ENCODE data around the gene DNAJC13.

Gene DNAJC13

GRCh38 chr3:132537297-132537696, 120.0 kb downstream of the DNAJC13 start:
- H4K20me1 ChIP-seq (ENCODE audit: insufficient read depth, low read length) = no peaks in the 10 kb centered on the region
- no peaks in the 10 kb centered on the region for H3K79me2 ChIP-seq (ENCODE audit: insufficient read depth, low read length)
- H3K27ac ChIP-seq (ENCODE audit: low read depth, low read length, poor library complexity, severe bottlenecking) = no peak overlapping the region
- H3K27me3 ChIP-seq (ENCODE audit: insufficient read depth, low read length) = no peaks in the 10 kb centered on the region
- H3F3A ChIP-seq (ENCODE audit: insufficient read depth, low read length) = no peaks in the 10 kb centered on the region
- H3K9ac ChIP-seq (ENCODE audit: low read length) = no peak overlapping the region
- no peak overlapping the region for H3K4me3 ChIP-seq (ENCODE audit: low read depth, low read length, poor library complexity, severe bottlenecking)
- H3K9me3 ChIP-seq (ENCODE audit: low read length) = no peaks in the 10 kb centered on the region
- no peak overlapping the region for H2AFZ ChIP-seq (ENCODE audit: low read length)
- no peak for TF ChIP-seq EZH2 (IDR thresholded peaks at IDR 0.05; ENCODE audit: borderline replicate concordance, low read length)
- TF ChIP-seq, protein P1, sequence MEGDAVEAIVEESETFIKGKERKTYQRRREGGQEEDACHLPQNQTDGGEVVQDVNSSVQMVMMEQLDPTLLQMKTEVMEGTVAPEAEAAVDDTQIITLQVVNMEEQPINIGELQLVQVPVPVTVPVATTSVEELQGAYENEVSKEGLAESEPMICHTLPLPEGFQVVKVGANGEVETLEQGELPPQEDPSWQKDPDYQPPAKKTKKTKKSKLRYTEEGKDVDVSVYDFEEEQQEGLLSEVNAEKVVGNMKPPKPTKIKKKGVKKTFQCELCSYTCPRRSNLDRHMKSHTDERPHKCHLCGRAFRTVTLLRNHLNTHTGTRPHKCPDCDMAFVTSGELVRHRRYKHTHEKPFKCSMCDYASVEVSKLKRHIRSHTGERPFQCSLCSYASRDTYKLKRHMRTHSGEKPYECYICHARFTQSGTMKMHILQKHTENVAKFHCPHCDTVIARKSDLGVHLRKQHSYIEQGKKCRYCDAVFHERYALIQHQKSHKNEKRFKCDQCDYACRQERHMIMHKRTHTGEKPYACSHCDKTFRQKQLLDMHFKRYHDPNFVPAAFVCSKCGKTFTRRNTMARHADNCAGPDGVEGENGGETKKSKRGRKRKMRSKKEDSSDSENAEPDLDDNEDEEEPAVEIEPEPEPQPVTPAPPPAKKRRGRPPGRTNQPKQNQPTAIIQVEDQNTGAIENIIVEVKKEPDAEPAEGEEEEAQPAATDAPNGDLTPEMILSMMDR (IDR thresholded peaks at IDR 0.05; ENCODE audit: low read length) = no peak
- peaks cover 37% of the 10 kb centered on the region; the same call in 1 of the 2 replicates for H3K36me3 ChIP-seq (ENCODE audit: insufficient read depth, low read length)
- H3K4me1 ChIP-seq (ENCODE audit: insufficient read depth, low read length, severe bottlenecking) = no peaks in the 10 kb centered on the region
- H3K9me2 ChIP-seq (ENCODE audit: low read depth, low read length) = no peaks in the 10 kb centered on the region
- no peak overlapping the region for H3K4me2 ChIP-seq (ENCODE audit: low read length)

- Histone ChIP-seq H3F3A (ENCODE audit: insufficient read depth, low read length) (no peaks in the 10 kb centered on the region), H3K9me3 (ENCODE audit: low read length) (no peaks in the 10 kb centered on the region), H3K9me2 (ENCODE audit: low read depth, low read length) (no peaks in the 10 kb centered on the region), H4K20me1 (ENCODE audit: insufficient read depth, low read length) (no peaks in the 10 kb centered on the region), H3K4me3 (ENCODE audit: low read depth, low read length, poor library complexity, severe bottlenecking) (no peak overlapping the region), H3K36me3 (ENCODE audit: insufficient read depth, low read length) (peaks cover 37% of the 10 kb centered on the region; the same call in 1 of the 2 replicates), H3K4me1 (ENCODE audit: insufficient read depth, low read length, severe bottlenecking) (no peaks in the 10 kb centered on the region), H3K27me3 (ENCODE audit: insufficient read depth, low read length) (no peaks in the 10 kb centered on the region), H3K9ac (ENCODE audit: low read length) (no peak overlapping the region), H3K79me2 (ENCODE audit: insufficient read depth, low read length) (no peaks in the 10 kb centered on the region), H2AFZ (ENCODE audit: low read length) (no peak overlapping the region), H3K4me2 (ENCODE audit: low read length) (no peak overlapping the region), H3K27ac (ENCODE audit: low read depth, low read length, poor library complexity, severe bottlenecking) (no peak overlapping the region)
- TF ChIP-seq EZH2 (IDR thresholded peaks at IDR 0.05; ENCODE audit: borderline replicate concordance, low read length) = no peak
- TF ChIP-seq, protein P1 (IDR thresholded peaks at IDR 0.05; ENCODE audit: low read length) = no peak
Observed at GRCh38 chr3:132538072-132538471, 120.8 kb downstream of the DNAJC13 start.

DNA sequence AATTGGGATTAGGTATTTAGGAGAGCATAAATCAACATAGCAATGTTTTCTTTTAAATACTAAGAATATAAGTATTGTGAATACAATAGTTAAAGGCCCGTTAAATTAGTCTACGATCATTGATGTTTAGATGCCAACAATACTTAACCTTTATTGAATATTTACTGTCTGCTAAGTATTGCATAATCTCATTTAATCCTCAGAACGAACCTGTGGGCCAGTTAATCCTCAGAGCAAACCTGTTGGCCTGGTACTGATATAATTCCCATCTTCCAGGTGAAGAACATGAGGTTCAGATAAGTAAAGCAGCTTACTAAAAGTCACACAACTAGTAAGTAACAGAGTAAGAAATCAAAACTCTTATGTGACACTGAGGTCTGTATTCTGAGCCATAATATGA, 122.4 kb downstream of the DNAJC13 start:
- Histone ChIP-seq H3K27ac (ENCODE audit: low read depth, low read length, poor library complexity, severe bottlenecking) (no peak overlapping the region), H3K4me1 (ENCODE audit: insufficient read depth, low read length, severe bottlenecking) (no peaks in the 10 kb centered on the region), H3K36me3 (ENCODE audit: insufficient read depth, low read length) (peaks cover 28% of the 10 kb centered on the region; the same call in 1 of the 2 replicates), H3K9ac (ENCODE audit: low read length) (no peak overlapping the region), H3F3A (ENCODE audit: insufficient read depth, low read length) (no peaks in the 10 kb centered on the region), H3K4me3 (ENCODE audit: low read depth, low read length, poor library complexity, severe bottlenecking) (no peak overlapping the region), H3K9me2 (ENCODE audit: low read depth, low read length) (no peaks in the 10 kb centered on the region), H3K27me3 (ENCODE audit: insufficient read depth, low read length) (no peaks in the 10 kb centered on the region), H3K9me3 (ENCODE audit: low read length) (no peaks in the 10 kb centered on the region), H3K4me2 (ENCODE audit: low read length) (no peak overlapping the region), H4K20me1 (ENCODE audit: insufficient read depth, low read length) (no peaks in the 10 kb centered on the region), H3K79me2 (ENCODE audit: insufficient read depth, low read length) (no peaks in the 10 kb centered on the region), H2AFZ (ENCODE audit: low read length) (no peak overlapping the region)
- TF ChIP-seq EZH2 (IDR thresholded peaks at IDR 0.05; ENCODE audit: borderline replicate concordance, low read length) = no peak
- TF ChIP-seq, protein P1 (IDR thresholded peaks at IDR 0.05; ENCODE audit: low read length) = no peak
